GM23338 (cell line): Measurements from ENCODE around the gene COPE. TPM values are rescaled to one million over a fixed set of nuclear protein-coding genes. Genes with fewer than 3 reads are reported as not detected.

Source experiments
- ATAC-seq: fragments of 200-7000 bp; cut with Tn5 transposase; 3 replicates; pipeline ENCODE4 v1.9.1; 2020
- DNase-seq: peaks from one replicate; pipeline ENCODE4 v3.0.0-alpha.2; 2015; ENCODE audit warnings: low spot score
- H2AFZ ChIP-seq: fragments of 200-600 bp; sonication (generic); 2 replicates; pipeline ENCODE4 v1.8.0; 2016; ENCODE audit warnings: antibody characterized with exemption, mild to moderate bottlenecking, moderate library complexity
- H3F3A ChIP-seq: fragments of 200-600 bp; sonication (generic); replicated peaks from 2 replicates; pipeline ENCODE4 v1.8.0; 2017; ENCODE audit warnings: antibody characterized with exemption, mixed run types, low read depth
- H3K27ac ChIP-seq: fragments of 200-600 bp; sonication (generic); 2 replicates; pipeline ENCODE4 v1.6.1; 2016; ENCODE audit warnings: low read depth
- H3K27me3 ChIP-seq: fragments of 200-600 bp; sonication (generic); 2 replicates; pipeline ENCODE4 v1.8.0; 2016; ENCODE audit warnings: mild to moderate bottlenecking, mixed run types, moderate library complexity; ENCODE audit not compliant: insufficient read depth
- H3K36me3 ChIP-seq: fragments of 200-600 bp; sonication (generic); 2 replicates; pipeline ENCODE4 v1.8.0; 2016; ENCODE audit warnings: mild to moderate bottlenecking; ENCODE audit not compliant: insufficient read depth
- H3K4me1 ChIP-seq: fragments of 200-600 bp; sonication (generic); 2 replicates; pipeline ENCODE4 v1.8.0; 2016; ENCODE audit warnings: mild to moderate bottlenecking, moderate library complexity; ENCODE audit not compliant: insufficient read depth
- H3K4me2 ChIP-seq: fragments of 200-600 bp; sonication (generic); 2 replicates; pipeline ENCODE4 v1.7.1; 2017; ENCODE audit warnings: mixed run types
- H3K4me3 ChIP-seq: fragments of 200-600 bp; sonication (generic); 2 replicates; pipeline ENCODE4 v1.6.1; 2016; ENCODE audit warnings: mixed run types
- H3K79me2 ChIP-seq: fragments of 200-600 bp; sonication (generic); replicated peaks from 2 replicates; pipeline ENCODE4 v1.8.0; 2017; ENCODE audit warnings: mild to moderate bottlenecking; ENCODE audit not compliant: insufficient read depth
- H3K9me2 ChIP-seq: fragments of 200-600 bp; sonication (generic); 2 replicates; pipeline ENCODE4 v1.8.0; 2017; ENCODE audit not compliant: insufficient read depth
- H4K20me1 ChIP-seq: fragments of 200-600 bp; sonication (generic); replicated peaks from 2 replicates; pipeline ENCODE4 v1.8.0; 2017; ENCODE audit warnings: mild to moderate bottlenecking; ENCODE audit not compliant: insufficient read depth
- H3K27ac Mint-ChIP-seq: 2 replicates; pipeline ENCODE4 v1.8.0; 2020; ENCODE audit warnings: inconsistent platforms, mild to moderate bottlenecking, moderate library complexity, mixed read lengths
- H3K27me3 Mint-ChIP-seq: 3 replicates; pipeline ENCODE4 v1.8.0; 2022; ENCODE audit warnings: low read depth, mild to moderate bottlenecking, moderate library complexity, mixed read lengths, inconsistent platforms; ENCODE audit not compliant: insufficient read depth, poor library complexity
- H3K36me3 Mint-ChIP-seq: 3 replicates; pipeline ENCODE4 v1.8.0; 2021; ENCODE audit warnings: low read depth, mild to moderate bottlenecking, inconsistent platforms, moderate library complexity, mixed read lengths
- H3K4me1 Mint-ChIP-seq: 3 replicates; pipeline ENCODE4 v1.8.0; 2020; ENCODE audit warnings: mild to moderate bottlenecking, inconsistent platforms, mixed read lengths
- H3K4me3 Mint-ChIP-seq: 3 replicates; pipeline ENCODE4 v1.8.0; 2021; ENCODE audit warnings: moderate library complexity, mild to moderate bottlenecking, inconsistent platforms, mixed read lengths
- H3K9me3 Mint-ChIP-seq: 3 replicates; pipeline ENCODE4 v1.8.0; 2020; ENCODE audit warnings: moderate library complexity, mild to moderate bottlenecking, inconsistent platforms, mixed read lengths
- CREB1 ChIP-seq: fragments of 250-450 bp; sonication (Bioruptor Pico); IDR thresholded peaks from 2 replicates; pipeline ENCODE4 v1.5.0; 2020; ENCODE audit warnings: low read depth, mild to moderate bottlenecking, moderate library complexity
- EZH2phosphoT487 ChIP-seq: fragments of 200-600 bp; sonication (generic); IDR thresholded peaks from one replicate; pipeline ENCODE4 v1.8.1; 2018; ENCODE audit warnings: antibody characterized with exemption; ENCODE audit not compliant: unreplicated experiment
- JUNB ChIP-seq: IDR thresholded peaks from one replicate; pipeline ENCODE4 v1.6.1; 2016; ENCODE audit warnings: antibody characterized with exemption; ENCODE audit not compliant: unreplicated experiment
- NANOG ChIP-seq: IDR thresholded peaks from 2 replicates; pipeline ENCODE4 v1.6.1; 2016; ENCODE audit warnings: antibody characterized with exemption, borderline replicate concordance
- POLR2AphosphoS5 ChIP-seq: IDR thresholded peaks from 2 replicates; pipeline ENCODE4 v1.6.1; 2016; ENCODE audit warnings: antibody characterized with exemption, low read depth
- STAT1 ChIP-seq: IDR thresholded peaks from one replicate; pipeline ENCODE4 v1.6.1; 2016; ENCODE audit warnings: antibody characterized with exemption; ENCODE audit not compliant: unreplicated experiment
- ZNF114 ChIP-seq: fragments of 250-450 bp; sonication (Bioruptor Pico); IDR thresholded peaks from 2 replicates; pipeline ENCODE4 v1.5.0; 2020; ENCODE audit warnings: mild to moderate bottlenecking, moderate library complexity
- ZNF331 ChIP-seq: fragments of 250-450 bp; sonication (Bioruptor Pico); IDR thresholded peaks from 2 replicates; pipeline ENCODE4 v1.5.0; 2020; ENCODE audit warnings: low read depth, mild to moderate bottlenecking, moderate library complexity
- polyA plus RNA-seq: library from polyadenylated mRNA; unstranded; fragments of >200 nt; fragmentation: Nextera tagmentation; extraction: Ambion mirVana; gene quantifications from 2 replicates; pipeline ENCODE4 v1.2.1, GENCODE V29; 2016
- total RNA-seq: library from RNA; depleted of rRNA; stranded (reverse); fragments of >200 nt; shearing (Covaris generic); gene quantifications from 2 replicates; pipeline ENCODE4 v1.2.3, GENCODE V29; 2014
- TF ChIP-seq, protein P1 (sequence below), 2 experiments: fragments of 200-600 bp in 1 of 2; sonication (generic) in 1 of 2; conservative IDR thresholded peaks; 2 replicates each; pipeline versions ENCODE4 v1.5.1 to v1.6.1; 2016 to 2017; ENCODE audit warnings: antibody characterized with exemption in 2 of 2, low read depth in 2 of 2, mild to moderate bottlenecking in 2 of 2, moderate library complexity in 1 of 2
- TF ChIP-seq, protein P2 (sequence below): IDR thresholded peaks from 2 replicates; pipeline ENCODE4 v1.6.1; 2016; ENCODE audit warnings: antibody characterized with exemption
- TF ChIP-seq, protein P3 (sequence below): IDR thresholded peaks from one replicate; pipeline ENCODE4 v1.6.1; 2018; ENCODE audit warnings: antibody characterized with exemption; ENCODE audit not compliant: unreplicated experiment

Gene COPE
- total and polyA plus RNA-seq, 2 experiments from 2014 or later: 263 TPM

DNA sequence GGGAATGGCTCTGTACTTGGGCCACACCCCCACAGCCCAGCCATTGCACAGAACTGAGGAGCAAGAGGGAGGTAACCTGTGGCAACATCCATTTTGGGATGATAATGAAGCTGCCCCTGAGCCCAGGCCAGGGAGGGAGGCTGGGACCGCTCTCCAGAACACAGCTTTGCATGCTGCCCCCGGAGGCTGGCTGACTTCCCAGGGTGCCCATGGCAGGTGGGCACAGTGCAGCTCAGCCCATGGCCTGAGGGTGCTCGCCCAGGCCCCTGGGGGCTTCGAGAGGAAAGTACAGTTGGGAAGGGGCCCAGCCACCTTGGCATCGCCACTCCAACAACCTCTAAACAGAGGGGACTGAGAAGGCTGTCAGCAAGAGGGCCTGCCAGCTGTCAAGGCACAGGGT is 5.7 kb downstream of the COPE start:
- ATAC-seq (no peak), DNase-seq (no peak)
- H3K4me1 ChIP-seq: 0 out of 2 replicates have a peak, but pooled peaks cover 3% of the 10 kb centered on the region
- no peaks in the 10 kb centered on the region; the same call in 2 of the 3 replicates for H3K9me3 Mint-ChIP-seq
- H3K36me3 Mint-ChIP-seq: peaks cover 35% of the 10 kb centered on the region
- H2AFZ ChIP-seq: no peak overlapping the region
- H3K4me3 ChIP-seq: no peak overlapping the region
- H3K27me3 Mint-ChIP-seq: peaks cover 3% of the 10 kb centered on the region
- no peak overlapping the region for H3K27ac Mint-ChIP-seq
- H3K4me1 Mint-ChIP-seq: peaks cover 4% of the 10 kb centered on the region; the same call in 2 of the 3 replicates
- 0 out of 2 replicates have a peak, but pooled peaks cover 4% of the 10 kb centered on the region for H3K36me3 ChIP-seq
- no peak overlapping the region for H3K4me3 Mint-ChIP-seq
- H3K27me3 ChIP-seq: no peaks in the 10 kb centered on the region
- H3F3A ChIP-seq: 0 out of 2 replicates have a peak, but pooled peaks cover 1% of the 10 kb centered on the region
- H4K20me1 ChIP-seq: peaks cover 4% of the 10 kb centered on the region
- H3K79me2 ChIP-seq: peaks cover 26% of the 10 kb centered on the region
- H3K27ac ChIP-seq: no peak overlapping the region
- no peak for TF ChIP-seq CREB1 (CRISPR knock-in tag)
- no peak for TF ChIP-seq STAT1
- no peak overlapping the region for H3K4me2 ChIP-seq
- H3K9me2 ChIP-seq: no peaks in the 10 kb centered on the region

DNA sequence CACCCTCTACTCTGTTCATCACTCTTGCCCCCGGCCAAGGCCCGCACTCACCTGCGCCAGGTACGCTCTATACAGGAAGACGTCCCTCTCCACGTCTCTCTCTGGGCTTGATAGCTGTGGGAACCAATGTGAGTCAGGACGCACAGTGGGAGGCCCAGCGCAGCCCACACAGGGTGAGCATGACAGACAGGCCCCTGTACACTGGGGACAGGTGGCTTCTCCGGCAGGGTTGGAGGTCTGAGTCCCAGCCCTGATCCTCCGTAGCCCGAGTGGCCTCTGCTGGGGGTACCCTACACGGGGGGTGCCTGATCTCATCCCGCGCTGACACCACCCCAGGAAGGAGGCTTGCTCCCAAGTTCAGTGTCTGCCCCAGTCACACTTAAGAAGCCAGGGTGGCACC is 6.3 kb downstream of the COPE start:
- H3K4me2 ChIP-seq: no peak overlapping the region
- no peak overlapping the region for H3K27ac Mint-ChIP-seq
- peaks cover 21% of the 10 kb centered on the region for H3K79me2 ChIP-seq
- no peak for TF ChIP-seq JUNB
- no peak for TF ChIP-seq ZNF114
- TF ChIP-seq, protein P1, sequence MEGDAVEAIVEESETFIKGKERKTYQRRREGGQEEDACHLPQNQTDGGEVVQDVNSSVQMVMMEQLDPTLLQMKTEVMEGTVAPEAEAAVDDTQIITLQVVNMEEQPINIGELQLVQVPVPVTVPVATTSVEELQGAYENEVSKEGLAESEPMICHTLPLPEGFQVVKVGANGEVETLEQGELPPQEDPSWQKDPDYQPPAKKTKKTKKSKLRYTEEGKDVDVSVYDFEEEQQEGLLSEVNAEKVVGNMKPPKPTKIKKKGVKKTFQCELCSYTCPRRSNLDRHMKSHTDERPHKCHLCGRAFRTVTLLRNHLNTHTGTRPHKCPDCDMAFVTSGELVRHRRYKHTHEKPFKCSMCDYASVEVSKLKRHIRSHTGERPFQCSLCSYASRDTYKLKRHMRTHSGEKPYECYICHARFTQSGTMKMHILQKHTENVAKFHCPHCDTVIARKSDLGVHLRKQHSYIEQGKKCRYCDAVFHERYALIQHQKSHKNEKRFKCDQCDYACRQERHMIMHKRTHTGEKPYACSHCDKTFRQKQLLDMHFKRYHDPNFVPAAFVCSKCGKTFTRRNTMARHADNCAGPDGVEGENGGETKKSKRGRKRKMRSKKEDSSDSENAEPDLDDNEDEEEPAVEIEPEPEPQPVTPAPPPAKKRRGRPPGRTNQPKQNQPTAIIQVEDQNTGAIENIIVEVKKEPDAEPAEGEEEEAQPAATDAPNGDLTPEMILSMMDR (conservative IDR thresholded peaks at IDR 0.05; ENCODE audit: low read depth in 2 of 2): no peak
- TF ChIP-seq, protein P2, sequence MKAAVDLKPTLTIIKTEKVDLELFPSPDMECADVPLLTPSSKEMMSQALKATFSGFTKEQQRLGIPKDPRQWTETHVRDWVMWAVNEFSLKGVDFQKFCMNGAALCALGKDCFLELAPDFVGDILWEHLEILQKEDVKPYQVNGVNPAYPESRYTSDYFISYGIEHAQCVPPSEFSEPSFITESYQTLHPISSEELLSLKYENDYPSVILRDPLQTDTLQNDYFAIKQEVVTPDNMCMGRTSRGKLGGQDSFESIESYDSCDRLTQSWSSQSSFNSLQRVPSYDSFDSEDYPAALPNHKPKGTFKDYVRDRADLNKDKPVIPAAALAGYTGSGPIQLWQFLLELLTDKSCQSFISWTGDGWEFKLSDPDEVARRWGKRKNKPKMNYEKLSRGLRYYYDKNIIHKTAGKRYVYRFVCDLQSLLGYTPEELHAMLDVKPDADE: no peak
- TF ChIP-seq, protein P3, sequence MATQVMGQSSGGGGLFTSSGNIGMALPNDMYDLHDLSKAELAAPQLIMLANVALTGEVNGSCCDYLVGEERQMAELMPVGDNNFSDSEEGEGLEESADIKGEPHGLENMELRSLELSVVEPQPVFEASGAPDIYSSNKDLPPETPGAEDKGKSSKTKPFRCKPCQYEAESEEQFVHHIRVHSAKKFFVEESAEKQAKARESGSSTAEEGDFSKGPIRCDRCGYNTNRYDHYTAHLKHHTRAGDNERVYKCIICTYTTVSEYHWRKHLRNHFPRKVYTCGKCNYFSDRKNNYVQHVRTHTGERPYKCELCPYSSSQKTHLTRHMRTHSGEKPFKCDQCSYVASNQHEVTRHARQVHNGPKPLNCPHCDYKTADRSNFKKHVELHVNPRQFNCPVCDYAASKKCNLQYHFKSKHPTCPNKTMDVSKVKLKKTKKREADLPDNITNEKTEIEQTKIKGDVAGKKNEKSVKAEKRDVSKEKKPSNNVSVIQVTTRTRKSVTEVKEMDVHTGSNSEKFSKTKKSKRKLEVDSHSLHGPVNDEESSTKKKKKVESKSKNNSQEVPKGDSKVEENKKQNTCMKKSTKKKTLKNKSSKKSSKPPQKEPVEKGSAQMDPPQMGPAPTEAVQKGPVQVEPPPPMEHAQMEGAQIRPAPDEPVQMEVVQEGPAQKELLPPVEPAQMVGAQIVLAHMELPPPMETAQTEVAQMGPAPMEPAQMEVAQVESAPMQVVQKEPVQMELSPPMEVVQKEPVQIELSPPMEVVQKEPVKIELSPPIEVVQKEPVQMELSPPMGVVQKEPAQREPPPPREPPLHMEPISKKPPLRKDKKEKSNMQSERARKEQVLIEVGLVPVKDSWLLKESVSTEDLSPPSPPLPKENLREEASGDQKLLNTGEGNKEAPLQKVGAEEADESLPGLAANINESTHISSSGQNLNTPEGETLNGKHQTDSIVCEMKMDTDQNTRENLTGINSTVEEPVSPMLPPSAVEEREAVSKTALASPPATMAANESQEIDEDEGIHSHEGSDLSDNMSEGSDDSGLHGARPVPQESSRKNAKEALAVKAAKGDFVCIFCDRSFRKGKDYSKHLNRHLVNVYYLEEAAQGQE: no peak
- TF ChIP-seq ZNF331 (CRISPR knock-in tag): no peak
- TF ChIP-seq POLR2AphosphoS5: no peak
- no peak for TF ChIP-seq NANOG
- TF ChIP-seq CREB1 (CRISPR knock-in tag): no peak
- TF ChIP-seq EZH2phosphoT487: no peak

More for the DNA sequence above, 6.3 kb downstream of the COPE start:
- ATAC-seq: no peak
- H4K20me1 ChIP-seq: peaks cover 3% of the 10 kb centered on the region
- no peaks in the 10 kb centered on the region for H3K9me2 ChIP-seq
- H3K36me3 ChIP-seq: 0 out of 2 replicates have a peak, but pooled peaks cover 4% of the 10 kb centered on the region
- H3F3A ChIP-seq: no peaks in the 10 kb centered on the region
- Mint-ChIP-seq H3K4me3 (no peak overlapping the region), H3K36me3 (peaks cover 35% of the 10 kb centered on the region), H3K27me3 (peaks cover 3% of the 10 kb centered on the region), H3K9me3 (no peaks in the 10 kb centered on the region), H3K4me1 (peaks cover 3% of the 10 kb centered on the region; the same call in 1 of the 3 replicates)
- no peak overlapping the region for H3K27ac ChIP-seq
- no peaks in the 10 kb centered on the region for H3K27me3 ChIP-seq
- no peak overlapping the region for H3K4me3 ChIP-seq
- H3K4me1 ChIP-seq: no peaks in the 10 kb centered on the region
- no peak overlapping the region for H2AFZ ChIP-seq
- no peak for DNase-seq
